ENCODE measurements around the gene GALNT16.

GALNT16 gene

DNA sequence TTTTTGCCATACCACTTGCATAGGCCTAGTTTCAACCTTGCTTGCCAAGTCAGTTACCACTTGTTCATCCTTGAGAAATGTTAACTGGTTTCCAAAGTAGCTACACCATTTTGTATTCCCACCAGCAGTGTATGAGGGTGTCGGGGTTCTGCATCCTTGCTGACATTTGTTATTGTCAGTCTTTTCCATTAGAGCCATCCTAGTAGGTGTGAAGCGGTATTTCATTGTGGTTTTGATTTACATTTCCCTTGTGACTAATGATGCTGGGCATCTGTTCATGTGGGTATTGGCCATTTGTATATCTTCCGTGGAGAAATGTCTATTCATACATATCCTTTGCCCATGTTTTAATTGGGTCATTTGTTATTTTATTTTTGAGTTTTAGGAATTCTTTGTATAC is 27.6 kb upstream of the GALNT16 start:
- TF ChIP-seq, protein P1, sequence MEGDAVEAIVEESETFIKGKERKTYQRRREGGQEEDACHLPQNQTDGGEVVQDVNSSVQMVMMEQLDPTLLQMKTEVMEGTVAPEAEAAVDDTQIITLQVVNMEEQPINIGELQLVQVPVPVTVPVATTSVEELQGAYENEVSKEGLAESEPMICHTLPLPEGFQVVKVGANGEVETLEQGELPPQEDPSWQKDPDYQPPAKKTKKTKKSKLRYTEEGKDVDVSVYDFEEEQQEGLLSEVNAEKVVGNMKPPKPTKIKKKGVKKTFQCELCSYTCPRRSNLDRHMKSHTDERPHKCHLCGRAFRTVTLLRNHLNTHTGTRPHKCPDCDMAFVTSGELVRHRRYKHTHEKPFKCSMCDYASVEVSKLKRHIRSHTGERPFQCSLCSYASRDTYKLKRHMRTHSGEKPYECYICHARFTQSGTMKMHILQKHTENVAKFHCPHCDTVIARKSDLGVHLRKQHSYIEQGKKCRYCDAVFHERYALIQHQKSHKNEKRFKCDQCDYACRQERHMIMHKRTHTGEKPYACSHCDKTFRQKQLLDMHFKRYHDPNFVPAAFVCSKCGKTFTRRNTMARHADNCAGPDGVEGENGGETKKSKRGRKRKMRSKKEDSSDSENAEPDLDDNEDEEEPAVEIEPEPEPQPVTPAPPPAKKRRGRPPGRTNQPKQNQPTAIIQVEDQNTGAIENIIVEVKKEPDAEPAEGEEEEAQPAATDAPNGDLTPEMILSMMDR (conservative IDR thresholded peaks at IDR 0.05; ENCODE audit: low read depth), result no peak
- DNase-seq (ENCODE audit: low spot score), result no peak
- POLR2A ChIA-PET (ENCODE audit: low non-redundant PET), result no interaction called here
- no peak overlapping the region for H3K27ac ChIP-seq
- CTCF ChIA-PET, result interaction anchor here (0.6 kb wide), 1 partner anchor 46 kb away, joined by 3 read pairs; no protein-coding TSS in a partner anchor

DNA sequence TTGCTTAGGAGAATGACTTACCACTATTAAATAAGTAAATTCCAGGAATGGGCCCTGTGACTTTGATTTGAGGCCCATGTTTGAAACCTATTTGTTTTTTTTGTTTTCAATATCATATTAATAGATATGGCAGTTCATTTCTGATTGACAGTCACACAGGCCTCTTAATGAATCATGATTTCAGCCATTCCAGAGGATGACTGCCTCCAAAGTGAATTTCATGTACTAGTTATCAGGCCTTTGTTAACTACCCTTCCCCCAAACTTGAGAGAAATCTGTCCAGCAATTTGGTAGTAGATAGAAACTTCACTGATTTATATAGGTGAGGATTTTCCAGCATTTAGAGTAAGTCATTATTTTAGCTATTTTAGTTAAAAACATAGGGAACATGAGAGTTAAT is 25.9 kb upstream of the GALNT16 start:
- H3K27ac ChIP-seq, result no peak overlapping the region
- ChIA-PET POLR2A (ENCODE audit: low non-redundant PET) (no interaction called here), CTCF (no interaction called here)
- DNase-seq (ENCODE audit: low spot score), result no peak
- TF ChIP-seq, protein P1 (conservative IDR thresholded peaks at IDR 0.05; ENCODE audit: low read depth), result no peak

DNA sequence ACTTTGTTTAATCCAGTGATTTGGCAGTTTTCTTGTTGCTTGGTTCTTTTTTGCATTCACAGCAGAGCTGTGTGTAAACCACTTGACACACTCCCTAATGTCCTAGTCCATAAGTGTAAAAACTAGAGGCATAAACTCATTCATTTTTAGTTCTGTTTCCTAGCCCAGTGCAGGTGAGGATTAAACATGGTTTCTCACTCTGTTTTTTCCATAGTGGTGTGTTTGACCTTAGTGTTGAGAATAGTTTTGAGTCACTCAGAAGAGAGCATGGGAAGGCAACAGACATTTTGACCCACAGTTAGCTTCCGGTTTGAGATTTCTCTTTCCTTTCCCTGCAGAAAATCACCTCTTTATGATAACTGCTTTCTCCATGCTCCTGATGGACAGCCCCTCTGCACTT is 24.2 kb upstream of the GALNT16 start:
- POLR2A ChIA-PET (ENCODE audit: low non-redundant PET), result no interaction called here
- DNase-seq (ENCODE audit: low spot score), result no peak
- CTCF ChIA-PET, result no interaction called here
- TF ChIP-seq, protein P1 (conservative IDR thresholded peaks at IDR 0.05; ENCODE audit: low read depth), result no peak
- H3K27ac ChIP-seq, result no peak overlapping the region

DNA sequence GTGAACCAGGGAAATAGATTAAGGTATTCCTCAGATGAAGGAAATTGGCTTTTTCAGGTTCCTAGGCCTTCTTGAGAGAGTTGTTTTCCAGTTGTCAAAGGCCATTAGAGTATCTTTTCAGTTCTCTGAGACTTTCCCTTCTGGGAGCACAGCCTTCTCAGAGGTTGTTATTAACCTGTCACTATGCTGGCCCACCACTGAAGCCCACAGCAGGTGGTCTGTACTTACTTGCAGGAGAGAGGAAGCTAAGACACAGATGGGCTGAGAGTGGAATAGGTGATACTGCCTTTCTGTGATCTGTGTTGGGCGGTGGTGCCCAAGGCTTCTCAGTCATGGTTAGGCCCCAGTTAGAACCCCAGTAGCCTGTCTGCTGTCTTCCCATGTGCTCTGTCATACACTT is 22.8 kb upstream of the GALNT16 start:
- POLR2A ChIA-PET (ENCODE audit: low non-redundant PET), result interaction anchor here (0.6 kb wide), 1 partner anchor 45 kb away, joined by 3 read pairs; no protein-coding TSS in a partner anchor
- no peak overlapping the region for H3K27ac ChIP-seq
- CTCF ChIA-PET, result interaction anchor here (0.5 to 0.6 kb wide), 2 partner anchors 106 to 260 kb away, joined by 4 to 7 read pairs; no protein-coding TSS in a partner anchor
- TF ChIP-seq, protein P1 (conservative IDR thresholded peaks at IDR 0.05; ENCODE audit: low read depth), result no peak
- no peak for DNase-seq (ENCODE audit: low spot score)

DNA sequence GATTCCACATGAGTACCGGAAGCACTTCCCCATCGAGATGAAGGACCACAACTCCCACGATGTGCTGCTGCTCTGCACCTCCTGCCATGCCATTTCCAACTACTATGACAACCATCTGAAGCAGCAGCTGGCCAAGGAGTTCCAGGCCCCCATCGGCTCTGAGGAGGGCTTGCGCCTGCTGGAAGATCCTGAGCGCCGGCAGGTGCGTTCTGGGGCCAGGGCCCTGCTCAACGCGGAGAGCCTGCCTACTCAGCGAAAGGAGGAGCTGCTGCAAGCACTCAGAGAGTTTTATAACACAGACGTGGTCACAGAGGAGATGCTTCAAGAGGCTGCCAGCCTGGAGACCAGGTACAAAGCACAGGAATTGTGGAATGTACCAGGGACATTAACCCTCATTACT is 22.4 kb upstream of the GALNT16 start:
- ChIA-PET POLR2A (ENCODE audit: low non-redundant PET) (no interaction called here), CTCF (interaction anchor here (0.6 kb wide), 1 partner anchor 106 kb away, joined by 4 read pairs; no protein-coding TSS in a partner anchor)
- H3K27ac ChIP-seq, result no peak overlapping the region
- TF ChIP-seq, protein P1 (conservative IDR thresholded peaks at IDR 0.05; ENCODE audit: low read depth), result no peak
- no peak for DNase-seq (ENCODE audit: low spot score)

DNA sequence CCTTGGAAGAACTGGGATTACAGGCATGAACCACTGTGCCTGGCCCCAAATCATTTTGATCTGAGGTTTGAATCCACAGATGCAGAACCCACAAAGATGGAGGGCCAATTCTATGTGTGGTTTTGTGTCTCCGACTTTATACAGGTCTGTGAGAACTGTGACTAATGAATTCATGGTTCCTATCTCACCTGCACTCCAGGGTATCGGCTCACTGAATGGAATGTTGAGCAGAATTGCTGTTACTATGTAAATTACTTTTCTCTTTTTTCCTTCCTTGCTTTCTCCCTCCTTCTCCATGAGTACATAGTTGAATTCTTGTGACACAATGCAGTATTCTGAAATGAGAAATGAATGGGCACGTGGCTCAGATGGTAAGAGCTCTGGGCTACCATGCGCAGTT is 21.1 kb upstream of the GALNT16 start:
- ChIA-PET CTCF (interaction anchor here (0.7 kb wide), 1 partner anchor 125 kb away, joined by 3 read pairs; no protein-coding TSS in a partner anchor), POLR2A (ENCODE audit: low non-redundant PET) (no interaction called here)
- TF ChIP-seq, protein P1 (conservative IDR thresholded peaks at IDR 0.05; ENCODE audit: low read depth), result no peak

More for the DNA sequence above, 21.1 kb upstream of the GALNT16 start:
- no peak for DNase-seq (ENCODE audit: low spot score)
- H3K27ac ChIP-seq, result no peak overlapping the region

All from RWPE1 (cell line).